GM12878 (cell line): ENCODE measurements around the gene TGFBR3. TPM values are rescaled to one million over a fixed set of nuclear protein-coding genes. Genes with fewer than 3 reads are reported as not detected.

ENCODE experiments used
- ATF3 ChIP-seq: IDR thresholded peaks from 2 replicates; pipeline ENCODE4 v1.6.1; 2011; ENCODE audit warnings: low read depth, mild to moderate bottlenecking, low read length, moderate library complexity, borderline replicate concordance; ENCODE audit errors: extremely low read depth
- BCL11A ChIP-seq: IDR thresholded peaks from 2 replicates; pipeline ENCODE4 v1.6.1; 2011; ENCODE audit warnings: low read depth, low read length
- BCL3 ChIP-seq: IDR thresholded peaks from 2 replicates; pipeline ENCODE4 v1.6.1; 2011; ENCODE audit warnings: borderline replicate concordance, low read depth, mild to moderate bottlenecking, moderate library complexity, low read length; ENCODE audit not compliant: insufficient read depth, poor library complexity, severe bottlenecking
- BHLHE40 ChIP-seq, 2 experiments: fragments of 450-650 bp in 1 of 2; IDR thresholded peaks; 2 replicates each; pipeline ENCODE4 v1.6.1; 2011 to 2017; ENCODE audit warnings: low read depth in 2 of 2, borderline replicate concordance in 1 of 2, improper control_type of control experiment in 1 of 2, low read length in 1 of 2, mild to moderate bottlenecking in 1 of 2
- ETV6 ChIP-seq, 2 experiments: fragments of 450-650 bp in 1 of 2; IDR thresholded peaks in 1 of 2; conservative IDR thresholded peaks in 1 of 2; 2 replicates each; pipeline ENCODE4 v1.6.1; 2014; ENCODE audit warnings: antibody characterized with exemption in 1 of 2, borderline replicate concordance in 1 of 2, low read depth in 1 of 2, mild to moderate bottlenecking in 1 of 2, moderate library complexity in 1 of 2
- GABPA ChIP-seq: IDR thresholded peaks from 2 replicates; pipeline ENCODE4 v1.6.1; 2014; ENCODE audit warnings: antibody characterized with exemption, low read depth, mild to moderate bottlenecking, inconsistent platforms
- IKZF1 ChIP-seq: fragments of 450-650 bp; conservative IDR thresholded peaks from 2 replicates; pipeline ENCODE4 v1.6.1; 2017; ENCODE audit warnings: antibody characterized with exemption, mild to moderate bottlenecking
- IRF3 ChIP-seq: fragments of 450-650 bp; IDR thresholded peaks from 2 replicates; pipeline ENCODE4 v1.6.1; 2014; ENCODE audit warnings: mild to moderate bottlenecking
- JUND ChIP-seq: IDR thresholded peaks from 2 replicates; pipeline ENCODE4 v1.6.1; 2012; ENCODE audit warnings: low read depth, mild to moderate bottlenecking, low read length, improper control_type of control experiment, moderate library complexity
- MTA3 ChIP-seq: IDR thresholded peaks from 2 replicates; pipeline ENCODE4 v1.6.1; 2012; ENCODE audit warnings: low read length, inconsistent platforms, borderline replicate concordance
- NFIC ChIP-seq: IDR thresholded peaks from 2 replicates; pipeline ENCODE4 v1.6.1; 2012; ENCODE audit warnings: low read depth, mild to moderate bottlenecking, inconsistent platforms, low read length, moderate library complexity
- NFXL1 ChIP-seq: fragments of 450-650 bp; IDR thresholded peaks from 2 replicates; pipeline ENCODE4 v1.6.1; 2017; ENCODE audit warnings: antibody characterized with exemption, mild to moderate bottlenecking, borderline replicate concordance
- NFYA ChIP-seq: IDR thresholded peaks from 2 replicates; pipeline ENCODE4 v1.6.1; 2011; ENCODE audit warnings: low read depth, mild to moderate bottlenecking, low read length, improper control_type of control experiment, borderline replicate concordance
- PBX3 ChIP-seq: IDR thresholded peaks from 2 replicates; pipeline ENCODE4 v1.6.1; 2011; ENCODE audit warnings: mild to moderate bottlenecking, low read depth, low read length, moderate library complexity; ENCODE audit not compliant: insufficient replicate concordance
- RB1 ChIP-seq: fragments of 450-650 bp; formaldehyde crosslinking; IDR thresholded peaks from 2 replicates; pipeline ENCODE4 v1.6.1; 2017; ENCODE audit warnings: mild to moderate bottlenecking, borderline replicate concordance
- RCOR1 ChIP-seq: conservative IDR thresholded peaks from 2 replicates; pipeline ENCODE4 v1.6.1; 2012; ENCODE audit warnings: low read depth, low read length, improper control_type of control experiment
- RELB ChIP-seq: fragments of 450-650 bp; IDR thresholded peaks from 2 replicates; pipeline ENCODE4 v1.6.1; 2017; ENCODE audit warnings: low read depth, mild to moderate bottlenecking, moderate library complexity
- SMAD1 ChIP-seq: fragments of 450-650 bp; IDR thresholded peaks from 2 replicates; pipeline ENCODE4 v1.6.1; 2018; ENCODE audit warnings: mild to moderate bottlenecking, low read depth; ENCODE audit not compliant: partially characterized antibody
- SP1 ChIP-seq: IDR thresholded peaks from one replicate; pipeline ENCODE4 v1.6.1; 2011; ENCODE audit warnings: low read depth, low read length
- SREBF2 ChIP-seq: IDR thresholded peaks from 2 replicates; pipeline ENCODE4 v1.6.1; 2012; ENCODE audit warnings: mild to moderate bottlenecking, low read length
- TARDBP ChIP-seq: IDR thresholded peaks from 2 replicates; pipeline ENCODE4 v1.6.1; 2016; ENCODE audit warnings: borderline replicate concordance
- TCF12 ChIP-seq: IDR thresholded peaks from 2 replicates; pipeline ENCODE4 v1.6.1; 2011; ENCODE audit warnings: low read depth, mild to moderate bottlenecking, low read length
- YBX1 ChIP-seq: fragments of 450-650 bp; IDR thresholded peaks from 2 replicates; pipeline ENCODE4 v1.6.1; 2016; ENCODE audit warnings: antibody characterized with exemption
- polyA plus RNA-seq, 11 experiments: library from polyadenylated mRNA; depleted of rRNA in 4 of 11; unstranded in 6 of 11; stranded (reverse) in 5 of 11; fragments of >200 nt; fragmentation: Nextera tagmentation in 4 of 11; fragmentation: Illumina TruSeq in 1 of 11; extraction: Ambion mirVana in 4 of 11; extraction: Trizol in 1 of 11; gene quantifications; 1 replicate in 1 of 11; 2 replicates in 10 of 11; pipeline versions ENCODE4 v1.2.1 to v1.2.3, GENCODE V29; 2011 to 2016; ENCODE audit warnings: inconsistent platforms in 2 of 11, missing spikeins in 2 of 11, low read depth in 1 of 11
- total RNA-seq, 4 experiments: library from RNA; depleted of rRNA in 3 of 4; stranded (reverse); fragments of >200 nt in 3 of 4; fragmentation: Illumina TruSeq in 1 of 4; extraction: Trizol in 1 of 4; gene quantifications; 2 replicates each; pipeline versions ENCODE4 v1.2.1 to v1.2.3, GENCODE V29; 2013 to 2021

The TGFBR3 gene
- total and polyA plus RNA-seq, 10 of the 15 experiments (the other 5 are each of a cell fraction or from before 2014, with no cell fraction given) = 2.7 to 16.5 (median 12.6) TPM

- TF ChIP-seq PBX3 (no peak), SMAD1 (no peak), NFIC (peak; percentile 96), SREBF2 (no peak), IKZF1 (peak; percentile 53; the same call in 1 of the 2 replicates), IRF3 (no peak; the same call in 1 of the 2 replicates), JUND (peak; percentile 65), MTA3 (peak; percentile 85; the same call in 1 of the 2 replicates), BCL11A (peak; percentile 92), ETV6 (conservative IDR thresholded peaks at IDR 0.05 in 1 of 2, IDR thresholded peaks at IDR 0.05 in 1 of 2; ENCODE audit: borderline replicate concordance in 1 of 2, low read depth in 1 of 2) (peak in 1 of 2 experiments; percentile 55; a peak in 1 of 4 replicates), GABPA (peak; percentile 47; the same call in 1 of the 2 replicates), NFXL1 (no peak), ATF3 (no peak), RELB (peak; percentile 65), BHLHE40 (IDR thresholded peaks at IDR 0.05; ENCODE audit: borderline replicate concordance in 1 of 2, low read depth in 2 of 2, low read length in 1 of 2) (0 out of 4 replicates have a peak, but pooled peaks of 1 of the 2 experiments have one; percentile 10), YBX1 (no peak), SP1 (peak; percentile 83), NFYA (no peak), RB1 (no peak), TARDBP (no peak), BCL3 (peak; percentile 99), TCF12 (no peak; the same call in 1 of the 2 replicates), RCOR1 (no peak)
These were observed 8.3 kb downstream of the TGFBR3 start (continued) for GRCh38 chr1:91877574-91878208.
